Neuronal stem cell (in vitro differentiated cells): ENCODE results near the gene P4HA1.

ENCODE experiments used
- DNase-seq: peaks from one replicate; pipeline ENCODE4 v3.0.0-alpha.2; 2013; ENCODE audit warnings: low spot score
- H2AFZ ChIP-seq: one replicate; pipeline ENCODE4 v1.6.1; 2013; ENCODE audit warnings: mild to moderate bottlenecking, low read length, inconsistent platforms
- H2AK5ac ChIP-seq: 2 replicates; pipeline ENCODE4 v1.6.1; 2013; ENCODE audit warnings: low read depth, mild to moderate bottlenecking, inconsistent platforms, low read length, moderate library complexity, mixed read lengths
- H2BK120ac ChIP-seq: 2 replicates; pipeline ENCODE4 v1.6.1; 2013; ENCODE audit warnings: low read depth, mild to moderate bottlenecking, inconsistent platforms, low read length, moderate library complexity, mixed read lengths
- H2BK12ac ChIP-seq: one replicate; pipeline ENCODE4 v1.6.1; 2013; ENCODE audit warnings: low read length, inconsistent platforms
- H2BK15ac ChIP-seq: 2 replicates; pipeline ENCODE4 v1.6.1; 2013; ENCODE audit warnings: mild to moderate bottlenecking, low read length, inconsistent platforms, mixed read lengths
- H2BK5ac ChIP-seq: one replicate; pipeline ENCODE4 v1.6.1; 2013; ENCODE audit warnings: inconsistent platforms, mild to moderate bottlenecking, low read length, moderate library complexity
- H3K14ac ChIP-seq: one replicate; pipeline ENCODE4 v1.6.1; 2013; ENCODE audit warnings: low read length, inconsistent platforms
- H3K18ac ChIP-seq: 2 replicates; pipeline ENCODE4 v1.6.1; 2013; ENCODE audit warnings: low read length, inconsistent platforms
- H3K23ac ChIP-seq: 2 replicates; pipeline ENCODE4 v1.6.1; 2013; ENCODE audit warnings: low read depth, mild to moderate bottlenecking, mixed read lengths, low read length, inconsistent platforms; ENCODE audit not compliant: poor library complexity
- H3K27ac ChIP-seq: replicated peaks from 3 replicates; pipeline ENCODE4 v1.5.1; 2013; ENCODE audit warnings: low read length, inconsistent platforms
- H3K27me3 ChIP-seq, 3 experiments: 2 replicates each; pipeline ENCODE4 v1.6.1; 2013; ENCODE audit warnings: low read length in 3 of 3, mild to moderate bottlenecking in 2 of 3, inconsistent platforms in 1 of 3, low read depth in 1 of 3, mixed read lengths in 1 of 3, moderate library complexity in 1 of 3; ENCODE audit not compliant: control insufficient read depth in 3 of 3, insufficient read depth in 3 of 3
- H3K36me3 ChIP-seq, 2 donors: replicated peaks in 1 of 2; 2 replicates each; pipeline ENCODE4 v1.6.1; 2013; ENCODE audit warnings: low read length in 2 of 2; ENCODE audit not compliant: control insufficient read depth in 2 of 2, insufficient read depth in 2 of 2
- H3K4ac ChIP-seq: 2 replicates; pipeline ENCODE4 v1.6.1; 2013; ENCODE audit warnings: inconsistent platforms, mild to moderate bottlenecking, low read length, moderate library complexity
- H3K4me1 ChIP-seq, 2 donors: 1 replicate in 1 of 2; 2 replicates in 1 of 2; pipeline ENCODE4 v1.6.1; 2013; ENCODE audit warnings: low read length in 2 of 2, low read depth in 1 of 2; ENCODE audit not compliant: control insufficient read depth in 2 of 2, insufficient read depth in 1 of 2
- H3K4me2 ChIP-seq: one replicate; pipeline ENCODE4 v1.6.1; 2013; ENCODE audit warnings: mild to moderate bottlenecking, low read length, inconsistent platforms; ENCODE audit not compliant: insufficient read depth, poor library complexity, severe bottlenecking
- H3K4me3 ChIP-seq, 2 donors: 2 replicates each; pipeline ENCODE4 v1.5.1; 2013; ENCODE audit warnings: low read length in 2 of 2, mild to moderate bottlenecking in 2 of 2, inconsistent platforms in 1 of 2, moderate library complexity in 1 of 2
- H3K79me1 ChIP-seq: one replicate; pipeline ENCODE4 v1.6.1; 2013; ENCODE audit warnings: low read depth, mild to moderate bottlenecking, inconsistent platforms, low read length, moderate library complexity
- H3K9ac ChIP-seq: one replicate; pipeline ENCODE4 v1.6.1; 2013; ENCODE audit warnings: mild to moderate bottlenecking, low read depth, low read length, inconsistent platforms; ENCODE audit not compliant: poor library complexity
- H3K9me3 ChIP-seq, 2 donors: replicated peaks in 1 of 2; 2 replicates each; pipeline versions ENCODE3 to v1.6.1; 2013; ENCODE audit warnings: low read length in 2 of 2, mild to moderate bottlenecking in 2 of 2, inconsistent platforms in 1 of 2, low read depth in 1 of 2, mixed read lengths in 1 of 2, moderate library complexity in 1 of 2; ENCODE audit not compliant: control insufficient read depth in 2 of 2, insufficient read depth in 1 of 2
- H4K8ac ChIP-seq: one replicate; pipeline ENCODE4 v1.6.1; 2013; ENCODE audit warnings: low read depth, mild to moderate bottlenecking, inconsistent platforms, low read length, moderate library complexity
- H4K91ac ChIP-seq: one replicate; pipeline ENCODE4 v1.6.1; 2013; ENCODE audit warnings: low read length, low read depth, mild to moderate bottlenecking, inconsistent platforms; ENCODE audit not compliant: poor library complexity
- WGBS, 2 donors: extraction: QIAGEN DNeasy Blood & Tissue Kit; methylation state at CpG; one replicate each; pipeline ENCODE4 v1.1.7; 2013; ENCODE audit warnings: missing lambda C conversion rate in 2 of 2, mixed read lengths in 1 of 2; ENCODE audit not compliant: insufficient read length in 2 of 2, insufficient replicate concordance in 1 of 2; ENCODE audit errors: extremely low coverage in 2 of 2; 5-methylcytosine and 5-hydroxymethylcytosine counted together

P4HA1 gene

GRCh38 chr10:73065441-73065840 lies 31.2 kb downstream of the P4HA1 start:
- H3K9ac ChIP-seq: no peak overlapping the region
- H2AFZ ChIP-seq: no peak overlapping the region
- no peak overlapping the region for H2BK12ac ChIP-seq
- H3K23ac ChIP-seq: no peak overlapping the region
- no peak overlapping the region for H4K91ac ChIP-seq
- no peak overlapping the region for H3K4ac ChIP-seq
- H3K14ac ChIP-seq: no peak overlapping the region
- H2BK5ac ChIP-seq: no peak overlapping the region
- no peak overlapping the region for H4K8ac ChIP-seq
- no peak overlapping the region for H2BK120ac ChIP-seq
- no peak overlapping the region for H3K4me3 ChIP-seq
- no peak for DNase-seq
- WGBS, 2 donors: no CpG with 5 or more reads among the region's 1 CpG
- no peak overlapping the region for H2AK5ac ChIP-seq
- no peaks in the 10 kb centered on the region for H3K4me1 ChIP-seq
- no peak overlapping the region for H2BK15ac ChIP-seq
- no peak overlapping the region for H3K27ac ChIP-seq
- no peak overlapping the region for H3K18ac ChIP-seq
- H3K36me3 ChIP-seq: peaks cover 2 to 86% of the 10 kb centered on the region in 2 donors
- no peak overlapping the region for H3K4me2 ChIP-seq
- H3K27me3 ChIP-seq: no peaks in the 10 kb centered on the region
- H3K9me3 ChIP-seq: no peaks in the 10 kb centered on the region
- peaks cover 2% of the 10 kb centered on the region for H3K79me1 ChIP-seq

- Histone ChIP-seq H4K8ac (no peak overlapping the region), H4K91ac (no peak overlapping the region), H3K4me3 (no peak overlapping the region), H3K14ac (no peak overlapping the region), H3K9me3 (no peaks in the 10 kb centered on the region), H3K36me3 (peaks cover 0 to 72% of the 10 kb centered on the region in 2 donors), H2BK5ac (no peak overlapping the region), H3K4me2 (no peak overlapping the region), H3K27me3 (no peaks in the 10 kb centered on the region), H3K27ac (no peak overlapping the region), H3K4ac (no peak overlapping the region), H2AFZ (no peak overlapping the region), H2BK120ac (no peak overlapping the region), H2BK12ac (no peak overlapping the region), H3K23ac (no peak overlapping the region), H3K9ac (no peak overlapping the region), H3K4me1 (no peaks in the 10 kb centered on the region), H2BK15ac (no peak overlapping the region), H2AK5ac (no peak overlapping the region), H3K79me1 (no peaks in the 10 kb centered on the region), H3K18ac (no peak overlapping the region)
- WGBS, 2 donors: no CpG with 5 or more reads among the region's 1 CpG
- DNase-seq: no peak
These were observed 34.9 kb downstream of the P4HA1 start for GRCh38 chr10:73061743-73062142.

GRCh38 chr10:73060738-73061635 lies 35.7 kb downstream of the P4HA1 start:
- Histone ChIP-seq H2AK5ac (no peak overlapping the region), H3K14ac (no peak overlapping the region), H3K36me3 (peaks cover 0 to 69% of the 10 kb centered on the region in 2 donors), H3K4me2 (no peak overlapping the region), H3K9ac (no peak overlapping the region), H3K4ac (no peak overlapping the region), H3K9me3 (no peaks in the 10 kb centered on the region), H3K23ac (no peak overlapping the region), H2AFZ (no peak overlapping the region), H2BK15ac (no peak overlapping the region), H3K79me1 (no peaks in the 10 kb centered on the region), H3K27ac (no peak overlapping the region), H2BK5ac (no peak overlapping the region), H3K18ac (no peak overlapping the region), H4K91ac (no peak overlapping the region), H2BK120ac (no peak overlapping the region), H3K27me3 (no peaks in the 10 kb centered on the region), H3K4me3 (no peak overlapping the region), H2BK12ac (no peak overlapping the region), H3K4me1 (no peaks in the 10 kb centered on the region), H4K8ac (no peak overlapping the region)
- WGBS, 2 donors: no CpG with 5 or more reads among the region's 5 CpGs
- peak; percentile 6 for DNase-seq

- no peak overlapping the region for H2BK15ac ChIP-seq
- no peaks in the 10 kb centered on the region for H3K27me3 ChIP-seq
- H3K4me2 ChIP-seq: no peak overlapping the region
- H3K27ac ChIP-seq: no peak overlapping the region
- WGBS, 2 donors: no CpG with 5 or more reads among the region's 1 CpG
- H3K9ac ChIP-seq: no peak overlapping the region
- no peaks in the 10 kb centered on the region for H3K9me3 ChIP-seq
- no peak overlapping the region for H3K23ac ChIP-seq
- no peaks in the 10 kb centered on the region for H3K79me1 ChIP-seq
- H2AFZ ChIP-seq: no peak overlapping the region
- no peak overlapping the region for H4K8ac ChIP-seq
- no peak overlapping the region for H3K4ac ChIP-seq
- H3K18ac ChIP-seq: no peak overlapping the region
- no peak overlapping the region for H2BK5ac ChIP-seq
- no peak overlapping the region for H2BK120ac ChIP-seq
- no peak overlapping the region for H3K14ac ChIP-seq
- DNase-seq: no peak
- no peak overlapping the region for H2AK5ac ChIP-seq
- H3K4me1 ChIP-seq: no peaks in the 10 kb centered on the region
- H4K91ac ChIP-seq: no peak overlapping the region
- no peak overlapping the region for H3K4me3 ChIP-seq
- peaks cover 0 to 70% of the 10 kb centered on the region in 2 donors for H3K36me3 ChIP-seq
- no peak overlapping the region for H2BK12ac ChIP-seq
These were observed 36.5 kb downstream of the P4HA1 start for GRCh38 chr10:73060173-73060572.
